GM19467 (cell line): ENCODE results near the gene TGFBI.

Experiments
- ATAC-seq: cut with Tn5 transposase; IDR thresholded peaks from one replicate; pipeline ENCODE4 v1.9.1; 2021; ENCODE audit warnings: mild to moderate bottlenecking, moderate library complexity; ENCODE audit not compliant: unreplicated experiment

The TGFBI gene

DNA sequence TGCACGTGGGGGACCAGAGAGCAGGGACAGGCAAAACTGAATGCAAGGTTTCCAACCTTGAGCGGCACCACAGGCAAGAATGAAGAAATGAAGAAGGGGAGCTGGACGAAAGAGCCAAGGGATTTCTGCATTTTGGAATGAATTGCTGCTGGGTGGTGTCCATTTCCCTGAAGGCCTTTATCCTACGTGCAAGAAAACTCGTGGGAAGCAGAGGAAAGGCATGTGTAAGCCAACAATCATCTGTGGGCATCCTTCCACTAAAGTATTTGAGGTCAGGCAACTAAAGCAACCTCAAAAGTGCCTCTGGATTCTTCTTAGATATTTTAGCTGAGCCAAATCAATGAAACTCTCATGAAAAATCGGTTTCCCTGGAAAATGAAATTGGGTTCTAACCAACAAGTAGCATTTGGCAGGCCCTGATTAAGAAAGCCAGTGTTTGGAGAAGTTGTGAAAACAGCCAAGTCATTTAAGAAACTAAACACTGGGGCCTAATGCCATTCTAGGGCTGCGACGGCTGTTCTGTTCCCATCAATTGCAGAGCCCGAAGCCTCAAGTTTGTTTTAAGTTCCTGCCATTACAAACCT, 4.7 kb upstream of the TGFBI start:
- ATAC-seq = no peak

DNA sequence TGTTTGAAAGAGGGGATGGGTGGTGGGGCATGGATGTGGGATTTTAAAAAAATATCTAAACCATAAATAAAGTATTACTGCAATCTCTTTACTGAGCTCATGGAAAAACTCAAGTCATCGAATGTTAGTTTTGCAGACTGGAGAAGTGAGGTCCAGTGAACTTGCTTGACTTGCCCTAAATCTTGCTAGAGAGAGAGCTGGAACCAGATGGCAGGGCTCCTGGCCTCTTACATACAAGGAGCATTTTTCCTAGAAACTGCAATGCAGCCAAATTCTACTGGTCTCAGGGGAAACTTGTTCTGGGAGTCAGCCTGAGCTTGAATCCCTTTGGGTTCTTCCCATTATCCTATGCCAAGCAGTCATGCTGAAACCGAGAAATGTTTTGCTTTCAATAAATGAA, 2.9 kb upstream of the TGFBI start:
- no peak for ATAC-seq

- ATAC-seq = no peak
Observed at GRCh38 chr5:136026636-136027035, 2.2 kb upstream of the TGFBI start.

- no peak for ATAC-seq
Observed at GRCh38 chr5:136027311-136027710, 1.5 kb upstream of the TGFBI start.

- no peak for ATAC-seq
Observed at GRCh38 chr5:136028090-136028489, 698 bp upstream of the TGFBI start.

GRCh38 chr5:136030252-136030651, 1.5 kb downstream of the TGFBI start:
- no peak for ATAC-seq

GRCh38 chr5:136030956-136031611, 2.3 kb downstream of the TGFBI start:
- ATAC-seq = no peak

DNA sequence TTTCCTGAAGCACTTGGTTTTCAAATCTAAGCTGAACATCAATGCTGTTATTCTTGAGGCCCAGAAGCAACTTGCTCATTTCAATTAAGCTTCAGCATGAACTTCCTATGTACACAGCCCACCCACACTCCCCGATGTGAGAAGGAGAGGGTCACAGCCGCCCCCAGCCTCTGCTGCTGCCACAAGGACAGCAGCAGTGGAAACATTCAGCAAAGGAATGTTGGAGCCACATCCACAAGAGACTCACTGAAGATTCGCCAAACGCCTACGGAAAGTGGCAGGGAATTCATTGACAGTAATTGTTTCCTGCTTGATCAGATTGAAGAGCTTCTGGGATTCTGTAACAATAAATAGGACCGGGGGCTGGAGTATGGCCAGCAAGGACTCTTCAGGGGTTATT, 2.9 kb downstream of the TGFBI start:
- no peak for ATAC-seq

- ATAC-seq = no peak
Observed at GRCh38 chr5:136032564-136032963, 3.8 kb downstream of the TGFBI start.

DNA sequence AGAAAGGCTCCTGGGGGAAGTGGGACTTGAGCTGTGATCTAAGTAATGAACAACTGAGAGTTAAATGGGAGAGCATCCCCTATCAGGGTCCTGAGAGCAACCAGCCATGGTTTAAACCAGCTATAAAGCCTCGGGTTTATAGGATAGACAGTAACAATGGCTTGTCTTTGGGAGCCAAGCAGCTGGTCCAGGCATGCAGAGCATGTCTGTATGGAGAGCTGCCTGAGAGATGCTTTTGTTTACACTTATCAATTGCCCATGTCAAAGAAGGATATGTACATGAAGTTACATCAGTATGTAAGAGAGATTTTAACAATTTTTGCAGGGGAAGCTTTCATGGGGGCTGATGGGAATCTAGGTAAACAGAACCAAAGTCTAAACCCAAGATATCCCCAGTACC, 4.4 kb downstream of the TGFBI start:
- no peak for ATAC-seq

DNA sequence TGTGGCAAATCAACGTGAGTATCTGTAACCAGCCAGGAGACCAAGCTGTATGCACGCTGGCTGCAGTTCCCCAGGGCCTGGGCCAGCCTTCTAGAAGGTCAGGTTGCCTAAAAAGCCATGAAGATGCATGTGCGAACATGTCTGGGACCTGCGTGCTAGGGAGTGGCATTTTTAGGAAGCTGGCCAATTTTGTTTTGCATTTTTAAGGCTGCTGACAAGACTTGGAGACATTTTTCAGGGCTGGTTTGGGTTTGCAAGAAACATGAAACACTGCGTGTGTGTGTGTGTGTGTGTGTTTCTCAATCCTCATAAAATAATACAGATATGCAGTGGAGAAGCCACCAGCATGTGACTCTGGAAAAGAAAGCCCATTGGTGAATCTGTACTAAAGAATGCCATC, 5.1 kb downstream of the TGFBI start:
- ATAC-seq = no peak

DNA sequence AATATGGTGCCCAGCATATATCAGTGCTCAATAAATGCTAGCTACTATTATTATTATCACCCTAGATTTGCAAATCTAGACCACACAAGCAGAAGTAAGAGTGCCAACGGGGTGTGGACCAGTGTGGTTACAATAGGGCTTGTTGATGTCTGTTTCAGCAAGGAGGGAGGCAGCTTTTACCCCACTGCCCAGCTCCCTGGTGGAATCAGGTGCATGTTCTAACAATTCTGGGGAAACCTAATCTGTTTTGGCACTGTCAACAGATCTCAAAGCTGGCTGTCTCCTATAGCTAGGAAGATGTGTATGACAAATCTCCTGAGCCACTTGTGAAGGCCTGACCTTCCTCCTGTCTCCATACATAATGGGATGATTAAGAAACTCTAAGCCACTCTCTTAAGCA, 5.7 kb downstream of the TGFBI start:
- no peak for ATAC-seq

DNA sequence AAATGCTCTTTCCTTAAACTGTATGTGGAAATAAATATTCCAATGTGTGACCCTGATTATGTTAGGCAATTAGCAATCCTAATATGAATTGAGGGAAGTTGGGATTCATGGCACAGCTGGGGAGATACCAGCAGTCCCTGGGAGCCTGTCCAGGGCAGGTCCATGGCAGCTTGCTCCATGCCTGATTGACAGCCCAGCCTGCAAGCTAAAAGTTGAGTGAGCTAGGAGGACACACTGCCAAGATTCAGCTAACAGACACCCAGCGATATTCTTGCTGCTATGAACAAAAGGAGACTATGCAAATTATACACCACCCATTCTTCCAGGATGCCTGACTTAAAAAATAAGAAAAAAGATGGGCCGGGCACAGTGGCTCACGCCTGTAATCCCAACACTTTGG, 6.2 kb downstream of the TGFBI start:
- no peak for ATAC-seq

- no peak for ATAC-seq
Observed at GRCh38 chr5:136035837-136036236, 7.0 kb downstream of the TGFBI start.

DNA sequence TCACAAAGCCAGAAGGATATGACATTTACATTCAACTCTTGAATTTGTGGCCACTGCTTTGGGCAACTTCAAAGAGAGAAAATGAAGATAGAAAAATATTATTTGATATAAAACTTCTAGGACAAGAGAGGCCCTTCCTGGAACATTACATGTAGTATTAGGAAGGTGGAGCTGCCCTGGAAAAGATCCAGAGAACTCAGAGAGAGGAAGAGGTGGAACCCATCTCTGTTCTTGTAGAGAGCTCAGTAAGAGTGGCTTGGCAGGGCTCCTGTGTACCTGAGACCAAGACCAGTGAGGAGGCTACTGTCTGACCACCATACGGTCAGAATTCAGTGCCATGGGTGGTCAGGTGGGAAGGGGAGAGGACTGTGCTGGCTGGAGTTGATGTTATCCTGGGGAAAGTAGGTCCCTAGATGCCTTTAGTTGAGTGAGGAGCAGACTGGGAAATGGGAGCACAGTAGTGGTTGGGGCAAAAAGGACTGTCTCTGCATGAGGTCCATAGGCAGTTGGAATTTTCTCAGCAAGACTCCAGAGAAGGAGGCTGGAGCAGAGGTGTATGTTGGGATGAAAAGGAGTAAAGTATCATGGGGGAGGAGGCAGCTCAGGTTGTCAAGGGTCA, 7.6 kb downstream of the TGFBI start:
- ATAC-seq = no peak

- peak; percentile 77 for ATAC-seq
Observed at GRCh38 chr5:136037001-136037705, 8.4 kb downstream of the TGFBI start.

GRCh38 chr5:136038635-136039034, 9.8 kb downstream of the TGFBI start:
- ATAC-seq = no peak

- ATAC-seq = no peak
Observed at GRCh38 chr5:136039202-136039601, 10.4 kb downstream of the TGFBI start.

DNA sequence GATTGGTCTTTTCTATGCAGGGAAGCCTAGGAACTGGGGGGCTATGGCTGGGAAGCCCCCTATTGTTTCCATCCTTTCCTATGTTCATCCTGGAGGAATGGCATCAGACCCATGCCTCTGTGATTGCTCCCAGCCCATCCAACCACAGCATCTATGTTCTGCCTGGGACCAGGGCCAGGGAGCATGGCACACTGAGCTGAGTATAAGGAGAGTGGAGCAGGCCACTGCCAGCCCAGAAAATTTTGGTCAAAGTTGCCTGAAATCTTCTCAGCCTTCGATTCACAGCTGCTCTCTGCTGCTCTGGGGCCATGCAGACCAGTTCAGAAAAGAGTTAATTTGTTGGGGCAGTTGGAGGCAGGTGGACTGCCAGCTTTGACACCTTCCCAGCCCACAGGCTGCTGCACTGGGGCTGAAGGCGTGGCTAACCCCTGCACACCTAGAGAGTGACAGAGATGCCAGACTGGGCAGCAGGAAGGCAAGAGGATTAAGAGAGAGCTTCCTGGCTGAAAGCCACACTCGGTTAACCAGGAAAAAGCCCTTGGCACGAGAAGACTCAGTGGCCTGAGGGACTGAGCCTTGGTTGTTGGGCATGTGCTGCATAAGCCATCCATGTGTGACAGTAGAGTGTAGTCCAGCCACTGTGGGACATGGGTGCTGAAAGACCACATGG, 12.1 kb downstream of the TGFBI start:
- ATAC-seq = no peak

DNA sequence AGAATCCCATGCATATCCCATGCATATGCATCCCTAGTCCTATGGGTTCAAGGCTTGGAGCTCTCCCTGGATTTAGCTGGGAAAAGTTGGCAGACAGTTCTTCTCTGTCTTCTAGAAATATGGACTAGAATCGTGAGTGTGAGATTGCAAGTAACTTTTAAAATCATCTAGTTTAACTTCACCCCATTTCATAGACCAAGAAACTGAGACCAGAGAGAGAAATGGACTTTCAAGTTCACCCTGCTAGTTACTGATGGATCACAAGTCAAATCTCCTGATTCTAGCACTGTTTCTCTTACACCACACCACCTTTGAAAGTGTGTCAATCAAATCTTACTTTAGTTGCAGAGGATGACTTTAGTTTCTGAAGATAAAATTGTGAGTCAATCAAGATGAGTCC, 13.4 kb downstream of the TGFBI start:
- ATAC-seq = no peak

DNA sequence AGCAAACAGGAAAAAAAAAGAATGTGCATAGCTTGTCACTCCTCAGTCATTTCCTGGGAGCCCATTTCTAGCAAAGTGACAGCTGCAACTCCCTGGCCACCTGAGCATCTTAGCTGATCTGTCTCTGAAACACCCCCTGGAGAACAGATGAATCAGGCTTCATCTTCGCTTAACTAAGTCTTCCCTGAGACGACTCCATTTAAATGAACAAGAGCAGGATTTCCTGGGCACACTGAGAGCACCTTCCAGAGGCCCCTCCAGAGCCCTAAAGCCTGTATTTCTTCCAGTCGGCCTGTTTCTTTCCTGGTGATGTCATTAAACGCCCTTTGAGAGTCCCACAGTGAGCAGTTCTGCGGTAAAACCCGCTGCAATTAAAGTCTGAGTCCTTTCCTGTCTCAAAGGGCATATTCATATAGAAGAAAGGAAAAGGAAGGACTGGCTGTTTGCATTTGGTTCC, 13.9 kb downstream of the TGFBI start:
- ATAC-seq = no peak
